ENCODE measurements around the gene NAXD. TPM values are rescaled to one million over a fixed set of nuclear protein-coding genes. Genes with fewer than 3 reads are reported as not detected.
"Not testable (repeated sequence)": the region's sequence is repeated elsewhere in the genome, so short reads cannot be mapped to it uniquely, and the experiment has no call there.

Gene NAXD
- total and polyA plus RNA-seq, 10 of the 15 experiments (the other 5 are each of a cell fraction or from before 2014, with no cell fraction given), result 1.5 to 36.2 (median 23.8) TPM

DNA sequence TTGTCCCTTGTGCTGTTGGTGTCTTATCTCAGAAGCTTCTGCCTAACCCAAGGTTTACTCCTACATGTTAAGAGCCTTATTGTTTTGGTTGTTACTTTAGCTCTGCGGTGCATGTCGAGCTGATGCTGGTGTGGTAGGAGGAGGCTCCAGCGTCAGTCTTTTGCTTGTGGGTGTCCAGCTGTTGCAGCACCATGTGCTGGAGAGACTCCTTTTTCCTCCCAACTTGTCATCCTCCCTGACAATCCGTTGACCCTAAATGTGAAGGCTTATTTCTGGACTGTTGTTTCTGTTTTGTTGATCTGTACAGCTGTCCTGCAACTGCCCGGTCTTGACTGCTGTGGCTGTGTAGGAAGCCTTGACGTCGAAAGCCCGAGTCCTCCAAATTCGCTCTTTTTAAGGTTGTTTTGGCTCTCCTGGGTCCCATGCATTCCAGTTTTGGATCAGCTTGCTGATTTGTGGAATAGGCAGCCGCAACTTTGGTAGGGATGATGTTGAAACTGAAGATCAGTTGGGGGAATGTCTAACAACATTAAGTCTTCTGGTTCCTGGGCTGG is 15.3 kb downstream of the NAXD start (continued):
- TF ChIP-seq, protein P1, sequence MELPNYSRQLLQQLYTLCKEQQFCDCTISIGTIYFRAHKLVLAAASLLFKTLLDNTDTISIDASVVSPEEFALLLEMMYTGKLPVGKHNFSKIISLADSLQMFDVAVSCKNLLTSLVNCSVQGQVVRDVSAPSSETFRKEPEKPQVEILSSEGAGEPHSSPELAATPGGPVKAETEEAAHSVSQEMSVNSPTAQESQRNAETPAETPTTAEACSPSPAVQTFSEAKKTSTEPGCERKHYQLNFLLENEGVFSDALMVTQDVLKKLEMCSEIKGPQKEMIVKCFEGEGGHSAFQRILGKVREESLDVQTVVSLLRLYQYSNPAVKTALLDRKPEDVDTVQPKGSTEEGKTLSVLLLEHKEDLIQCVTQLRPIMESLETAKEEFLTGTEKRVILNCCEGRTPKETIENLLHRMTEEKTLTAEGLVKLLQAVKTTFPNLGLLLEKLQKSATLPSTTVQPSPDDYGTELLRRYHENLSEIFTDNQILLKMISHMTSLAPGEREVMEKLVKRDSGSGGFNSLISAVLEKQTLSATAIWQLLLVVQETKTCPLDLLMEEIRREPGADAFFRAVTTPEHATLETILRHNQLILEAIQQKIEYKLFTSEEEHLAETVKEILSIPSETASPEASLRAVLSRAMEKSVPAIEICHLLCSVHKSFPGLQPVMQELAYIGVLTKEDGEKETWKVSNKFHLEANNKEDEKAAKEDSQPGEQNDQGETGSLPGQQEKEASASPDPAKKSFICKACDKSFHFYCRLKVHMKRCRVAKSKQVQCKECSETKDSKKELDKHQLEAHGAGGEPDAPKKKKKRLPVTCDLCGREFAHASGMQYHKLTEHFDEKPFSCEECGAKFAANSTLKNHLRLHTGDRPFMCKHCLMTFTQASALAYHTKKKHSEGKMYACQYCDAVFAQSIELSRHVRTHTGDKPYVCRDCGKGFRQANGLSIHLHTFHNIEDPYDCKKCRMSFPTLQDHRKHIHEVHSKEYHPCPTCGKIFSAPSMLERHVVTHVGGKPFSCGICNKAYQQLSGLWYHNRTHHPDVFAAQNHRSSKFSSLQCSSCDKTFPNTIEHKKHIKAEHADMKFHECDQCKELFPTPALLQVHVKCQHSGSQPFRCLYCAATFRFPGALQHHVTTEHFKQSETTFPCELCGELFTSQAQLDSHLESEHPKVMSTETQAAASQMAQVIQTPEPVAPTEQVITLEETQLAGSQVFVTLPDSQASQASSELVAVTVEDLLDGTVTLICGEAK (IDR thresholded peaks at IDR 0.05; ENCODE audit: borderline replicate concordance), result no peak

- intact Hi-C loops (cut with micrococcal nuclease; ENCODE audit: unreplicated experiment); H3K27me3 ChIP-seq (replicated peaks in 1 of 2; ENCODE audit: control insufficient read depth in 2 of 2, insufficient read depth in 2 of 2, low read length in 1 of 2); H3K4me2 ChIP-seq (ENCODE audit: control insufficient read depth, insufficient read depth); H3K4me1 ChIP-seq (ENCODE audit: control insufficient read depth, insufficient read depth, low read length); H3K4me3 ChIP-seq; ATAC-seq; DNase-seq (ENCODE audit: low read depth, low spot score); H3K9me3 ChIP-seq (replicated peaks; ENCODE audit: control insufficient read depth, insufficient read depth, low read length); H3K27ac ChIP-seq (ENCODE audit: control insufficient read depth, insufficient read depth); in situ Hi-C loops (cut with MboI); RAD21 ChIA-PET (ENCODE audit: unreplicated experiment); H2AFZ ChIP-seq (ENCODE audit: control insufficient read depth, low read depth, low read length); BruUV-seq (replicated peaks); H4K20me1 ChIP-seq (ENCODE audit: control insufficient read depth, insufficient read depth); FAIRE-seq; H3K79me2 ChIP-seq (ENCODE audit: control insufficient read depth, insufficient read depth, low read length); H3K9ac ChIP-seq (ENCODE audit: control insufficient read depth, insufficient read depth, low read length): not testable (repeated sequence)
- ChIA-PET SMC1A (ENCODE audit: uncharacterized antibody, unreplicated experiment) (interaction anchor here (2.0 kb wide), 1 partner anchor 36 kb away, joined by 5 read pairs; no protein-coding TSS in a partner anchor), POLR2A (interaction anchor here (0.6 kb wide), 1 partner anchor 8 kb away, joined by 5 read pairs; no protein-coding TSS in a partner anchor), CTCF (interaction anchor here (1.0 kb wide), 1 partner anchor 177 kb away, joined by 3 read pairs; no protein-coding TSS in a partner anchor)
- H3K36me3 ChIP-seq (ENCODE audit: control insufficient read depth in 2 of 2, insufficient read depth in 2 of 2, low read length in 1 of 2), result peaks cover 38 to 40% of the 10 kb centered on the region in 2 experiments
- WGBS (ENCODE audit: insufficient coverage, insufficient replicate concordance, low lambda C conversion rate, missing lambda C conversion rate), result 97% methylated on average over 15 of the region's 15 CpGs
Measured at GRCh38 chr13:110632255-110632654, 16.9 kb downstream of the NAXD start.
